Measurements from ENCODE around the gene FERMT2.
"Not testable (repeated sequence)": the region's sequence is repeated elsewhere in the genome, so short reads cannot be mapped to it uniquely, and the experiment has no call there.

GRCh38 chr14:52864893-52865292, 86.0 kb downstream of the FERMT2 start:
- TF ChIP-seq CTCF, POLR2A (IDR thresholded peaks at IDR 0.05): not testable (repeated sequence)

Data from testis (tissue), 2 donors.